Activated CD4-positive, alpha-beta T cell treated with anti-CD3 and anti-CD28 coated beads for 48 hours (primary cell): ENCODE measurements around the gene DRC1.
A peak's percentile ranks its signal among the peaks of the same experiment; 100 is the strongest.

Experiments
- DNase-seq: peaks from one replicate; pipeline ENCODE4 v3.0.0-alpha.2; 2020

Gene DRC1

DNA sequence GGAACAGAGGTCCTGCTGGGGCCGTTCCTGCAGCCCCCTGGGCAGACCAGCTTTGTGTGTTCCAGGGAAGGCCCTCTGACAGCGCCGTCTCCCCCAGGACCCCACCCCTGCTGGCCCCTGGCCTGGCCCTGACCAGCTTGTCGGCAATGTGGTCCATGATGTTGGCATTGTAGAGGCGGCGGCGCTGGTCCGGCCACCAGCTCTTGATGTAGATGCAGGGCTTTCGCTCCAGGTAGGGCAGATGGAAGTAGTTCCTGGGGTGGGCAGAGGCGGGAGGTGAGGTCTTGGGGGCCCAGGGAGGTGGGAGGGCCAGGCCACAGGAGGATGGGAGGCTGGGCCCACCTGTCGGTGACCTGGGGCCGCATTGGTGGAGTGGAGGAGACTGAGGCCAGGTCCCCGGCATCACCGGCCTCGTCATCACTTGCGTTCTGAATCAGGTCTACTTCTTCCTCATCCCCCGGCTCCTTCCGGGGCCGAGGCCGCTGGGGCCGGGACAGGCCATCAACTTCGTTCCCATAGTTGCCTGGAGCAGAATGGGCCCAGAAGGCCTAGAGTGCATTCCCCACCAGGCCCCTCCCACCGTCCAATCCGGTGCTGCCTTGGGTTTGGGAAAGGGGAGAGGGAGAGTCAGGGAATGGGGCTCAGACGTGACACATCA, 77.5 kb downstream of the DRC1 start:
- DNase-seq: no peak

DNA sequence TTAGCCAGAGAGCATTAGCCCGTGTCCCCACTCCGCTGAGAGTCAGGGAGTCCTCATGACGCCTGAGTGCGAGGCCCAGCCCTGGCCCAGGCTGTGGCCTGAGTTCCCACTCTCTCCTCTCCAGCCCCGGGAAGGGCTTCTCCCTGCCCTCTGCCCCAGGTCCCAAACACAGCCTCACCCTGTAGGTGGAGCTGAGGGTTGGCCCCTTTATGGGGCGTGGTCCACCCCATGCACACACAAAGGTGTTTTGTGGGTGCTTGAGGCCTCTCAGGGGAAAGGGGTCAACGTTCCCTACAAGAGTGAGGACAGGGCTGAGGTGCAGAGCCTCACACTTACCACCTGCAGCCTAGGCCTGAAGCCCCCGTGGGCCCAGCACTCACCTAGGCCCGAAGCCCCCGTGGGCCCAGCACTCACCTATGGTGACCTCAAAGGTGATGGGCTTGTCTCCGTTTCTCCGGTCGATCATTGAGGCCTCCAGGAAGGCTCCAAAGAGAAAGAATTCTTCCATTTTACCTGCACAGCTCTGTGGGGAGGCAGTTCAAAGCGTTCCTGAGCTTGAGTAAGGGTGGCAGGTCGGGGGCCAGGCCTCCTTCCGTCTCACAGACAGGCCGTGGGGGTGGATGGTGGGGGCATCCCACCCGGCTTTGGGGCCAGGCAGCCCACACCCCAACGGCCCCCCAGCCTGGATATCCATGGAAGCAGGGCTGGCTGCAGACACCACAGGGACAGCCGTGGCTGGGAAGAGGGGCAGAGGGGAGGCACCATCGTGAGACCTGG, 78.3 kb downstream of the DRC1 start:
- no peak for DNase-seq

DNA sequence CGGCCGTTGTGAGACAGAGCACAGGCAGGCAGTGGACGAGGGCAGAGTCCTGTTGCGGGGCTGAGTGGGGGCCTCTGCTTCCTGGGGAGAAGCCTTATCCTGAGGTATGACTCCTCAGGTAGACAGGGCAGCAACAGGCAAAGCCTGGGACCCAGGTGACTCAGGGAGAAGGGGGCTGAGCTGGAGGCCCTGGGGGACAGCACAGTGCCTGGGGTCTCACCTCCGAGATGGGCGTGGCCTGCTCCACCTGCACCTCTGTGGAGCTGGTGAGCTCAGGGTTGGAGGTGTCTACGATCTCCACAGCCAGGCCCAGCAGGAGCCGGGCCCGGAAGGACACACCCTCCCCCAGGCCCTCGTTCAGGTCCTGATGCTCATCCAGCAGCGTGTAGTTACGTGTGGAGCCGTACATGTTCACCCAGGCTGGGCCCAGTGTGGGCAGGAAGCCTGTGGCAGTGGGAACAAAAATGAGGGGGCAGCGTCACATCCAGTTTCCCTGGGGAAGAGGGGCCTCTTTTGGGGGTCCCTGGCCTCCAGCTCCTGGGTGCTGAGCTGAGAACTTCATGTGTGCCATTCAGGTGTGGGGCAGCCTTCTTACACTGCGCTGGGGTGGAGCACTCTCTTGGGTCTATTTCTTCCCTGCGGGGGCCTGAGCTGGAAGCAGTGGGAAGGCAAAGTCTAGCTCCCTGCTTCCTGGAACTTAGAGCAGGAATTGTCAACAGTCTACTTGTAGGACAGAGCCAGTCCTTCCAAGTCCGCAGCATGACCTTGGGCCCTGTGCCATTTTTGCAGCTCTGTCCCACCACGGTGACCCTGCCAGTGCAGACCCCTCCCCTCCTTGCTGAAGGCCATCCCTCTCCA, 79.1 kb downstream of the DRC1 start:
- DNase-seq: no peak

DNA sequence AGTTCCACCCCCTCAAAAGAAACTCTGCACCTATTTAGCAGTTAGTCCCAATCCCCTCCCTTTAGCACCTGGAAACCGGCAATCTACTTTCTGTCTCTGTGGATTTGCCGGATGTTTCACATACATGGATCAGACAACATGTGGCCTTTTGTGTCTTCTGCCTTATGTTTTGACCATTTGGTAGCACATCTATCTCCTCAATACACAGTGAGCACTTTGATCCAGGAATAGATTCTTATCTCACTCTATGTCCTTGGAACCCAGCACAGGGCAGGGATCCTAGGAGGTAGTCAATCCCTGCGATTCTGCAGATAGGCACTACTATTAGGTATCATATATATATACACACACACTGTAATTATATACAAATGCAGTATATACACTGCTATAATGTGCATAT, 80.0 kb downstream of the DRC1 start:
- no peak for DNase-seq

DNA sequence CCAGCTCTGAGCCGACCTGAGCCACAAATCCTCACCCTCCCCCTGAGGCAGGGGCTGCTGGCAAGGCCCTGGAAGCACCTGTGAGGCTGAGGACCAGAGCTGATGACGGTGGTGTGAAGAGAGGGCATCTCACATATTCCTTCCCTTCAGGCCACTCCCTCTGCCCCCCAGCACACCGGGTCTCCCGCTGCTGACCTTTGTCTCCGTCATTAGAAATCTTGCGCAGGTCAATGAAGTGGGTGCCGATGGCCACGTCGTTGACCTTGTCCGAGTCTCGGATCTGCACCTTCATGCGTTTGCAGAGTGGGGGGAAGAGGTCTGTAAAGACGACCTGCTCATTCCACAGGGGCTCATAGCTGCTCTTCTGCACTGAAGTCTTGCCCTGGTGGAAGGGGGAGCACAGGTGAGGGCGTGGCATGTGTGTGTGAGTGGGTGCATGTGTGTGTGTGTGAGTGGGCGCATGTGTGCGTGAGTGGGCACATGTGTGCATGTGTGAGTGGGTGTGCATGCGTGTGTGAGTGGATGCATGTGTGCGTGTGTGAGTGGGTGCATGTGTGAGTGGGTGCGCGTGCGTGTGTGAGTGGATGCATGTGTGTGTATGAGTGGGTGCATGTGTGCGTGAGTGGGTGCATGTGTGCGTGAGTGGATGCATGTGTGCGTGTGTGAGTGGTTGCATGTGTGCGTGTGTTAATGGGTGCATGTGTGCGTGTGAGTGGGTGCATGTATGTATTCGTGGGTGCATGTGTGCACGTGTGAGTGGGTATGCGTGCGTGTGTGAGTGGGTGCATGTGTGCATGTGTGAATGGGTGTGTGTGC, 80.7 kb downstream of the DRC1 start:
- no peak for DNase-seq

DNA sequence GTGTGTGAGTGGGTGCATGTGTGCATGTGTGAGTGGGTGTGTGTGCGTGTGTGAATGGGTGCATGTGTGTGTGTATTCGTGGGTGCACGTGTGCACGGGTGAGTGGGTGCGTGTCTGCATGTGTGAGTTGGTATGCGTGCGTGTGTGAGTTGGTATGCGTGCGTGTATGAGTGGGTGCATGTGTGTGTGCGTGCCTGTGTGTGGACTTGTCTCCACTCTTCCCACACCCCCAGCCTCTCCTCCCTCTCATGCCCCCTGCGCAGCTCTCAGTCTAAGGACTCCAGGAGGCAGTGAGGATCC, 81.3 kb downstream of the DRC1 start:
- no peak for DNase-seq

DNA sequence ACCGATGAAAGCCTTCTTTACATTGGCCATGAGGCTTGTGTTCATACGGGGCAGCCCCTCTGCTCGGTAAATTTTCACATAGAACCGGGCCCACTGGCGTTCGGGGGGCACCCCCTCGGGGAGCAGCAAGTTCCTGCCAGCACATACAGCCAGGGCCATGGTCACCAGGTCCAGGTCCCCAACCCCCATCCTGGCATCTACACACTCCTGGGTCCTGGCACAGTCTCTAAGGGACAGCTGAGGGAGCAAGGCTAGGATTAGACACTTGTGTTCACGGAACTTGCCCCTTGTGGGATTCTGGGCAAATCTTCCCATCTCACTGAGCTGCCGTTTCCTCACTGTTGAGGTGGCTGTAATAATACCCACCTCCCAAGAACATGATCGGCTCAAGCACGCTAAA, 81.8 kb downstream of the DRC1 start:
- no peak for DNase-seq

DNA sequence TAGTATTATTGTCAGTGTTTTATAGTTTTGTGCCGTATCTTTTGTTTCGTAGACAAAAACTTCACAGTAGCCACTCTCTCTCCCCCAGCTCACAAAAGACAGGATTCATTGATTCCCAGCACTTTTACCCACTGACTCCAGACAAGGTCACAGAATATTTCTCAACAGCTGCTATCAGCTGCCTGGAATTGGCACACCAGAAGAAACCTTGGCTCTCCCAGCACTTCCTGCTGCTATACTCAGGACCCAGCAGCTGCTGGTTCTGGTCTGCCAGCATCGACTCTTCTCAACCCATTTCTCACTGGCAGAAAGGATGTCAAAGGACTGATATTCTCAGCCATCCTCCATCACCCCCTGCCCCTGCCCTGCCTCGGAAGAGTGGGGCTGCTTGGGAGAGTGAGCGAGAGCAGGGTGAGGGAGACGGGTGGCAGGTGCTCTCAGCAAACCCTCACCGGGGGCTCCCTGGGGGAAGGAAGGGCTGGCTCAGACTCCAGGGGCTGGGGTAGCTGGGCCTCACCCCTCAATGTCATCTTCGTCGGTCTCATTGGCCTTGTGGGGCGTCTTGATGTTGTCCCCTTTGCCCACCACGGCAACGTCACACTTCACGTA, 82.3 kb downstream of the DRC1 start:
- DNase-seq: no peak

DNA sequence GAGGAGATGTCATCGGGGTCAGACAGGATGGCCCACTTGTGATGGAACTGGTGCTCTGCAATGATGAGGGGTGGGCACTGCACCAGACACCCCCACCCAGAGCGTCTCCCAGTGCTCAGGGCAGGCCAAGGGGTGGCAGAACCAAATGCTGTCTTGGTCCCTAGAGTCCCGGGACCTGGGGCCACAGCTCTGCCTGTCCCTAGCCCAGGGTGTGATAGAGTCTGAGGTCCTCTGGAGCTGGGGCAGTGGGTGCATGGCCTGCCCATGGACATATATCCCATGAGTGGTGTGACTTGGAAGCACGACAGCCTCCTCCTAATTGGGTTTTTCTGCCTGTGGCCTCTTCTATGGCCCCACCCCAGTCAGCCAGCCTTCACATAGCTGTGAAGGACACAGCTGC, 82.9 kb downstream of the DRC1 start:
- DNase-seq: no peak

DNA sequence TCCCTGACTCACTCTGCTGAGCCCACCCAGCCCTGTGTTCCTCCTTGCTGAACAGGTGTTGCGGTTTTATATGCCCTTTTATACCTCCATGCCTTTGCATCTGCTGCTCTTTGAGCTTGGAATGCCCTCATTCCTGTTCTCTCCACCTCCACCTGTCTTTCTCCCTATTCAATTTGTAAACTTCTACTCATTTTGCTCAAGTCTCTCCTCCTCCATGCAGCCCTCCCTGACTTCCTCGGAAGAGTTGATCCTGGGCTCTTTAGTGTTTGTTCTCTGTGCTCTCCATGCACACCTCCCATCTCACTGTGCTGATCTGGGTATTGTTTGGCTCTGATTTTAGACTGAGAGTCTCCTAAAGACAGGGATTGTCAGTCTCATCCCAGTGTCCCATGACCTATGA, 83.4 kb downstream of the DRC1 start:
- no peak for DNase-seq

DNA sequence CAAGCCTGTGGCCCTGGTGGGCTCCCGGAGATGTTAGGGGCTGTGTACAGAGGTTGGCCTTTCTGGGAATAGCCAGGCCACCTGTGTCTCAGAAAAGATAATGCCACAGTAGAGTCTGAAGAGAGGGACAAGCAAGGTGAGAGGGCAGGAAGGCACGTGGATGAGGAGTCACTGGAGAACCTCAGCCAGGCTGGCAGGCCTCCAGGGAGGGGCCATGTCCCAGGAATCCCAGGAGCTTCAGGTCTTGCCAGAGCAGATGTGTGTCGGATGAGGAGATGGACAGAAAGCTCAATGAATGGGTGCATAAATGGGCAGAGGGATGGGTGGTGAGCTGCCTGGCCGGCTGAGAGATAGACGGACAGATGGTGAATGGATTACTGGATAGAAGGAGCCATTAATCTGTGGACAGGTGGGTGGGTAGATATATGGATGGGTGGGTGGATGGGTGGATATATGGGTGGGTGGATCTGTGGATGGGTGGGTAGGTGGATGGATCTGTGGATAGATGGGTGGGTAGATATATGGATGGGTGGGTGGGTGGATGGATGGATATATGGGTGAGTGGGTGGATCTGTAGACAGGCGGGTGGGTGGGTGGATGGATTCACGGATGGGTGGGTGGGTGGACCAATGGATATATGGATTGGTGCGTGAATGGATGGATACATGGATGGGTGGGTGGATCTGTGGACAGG, 84.2 kb downstream of the DRC1 start:
- no peak for DNase-seq

DNA sequence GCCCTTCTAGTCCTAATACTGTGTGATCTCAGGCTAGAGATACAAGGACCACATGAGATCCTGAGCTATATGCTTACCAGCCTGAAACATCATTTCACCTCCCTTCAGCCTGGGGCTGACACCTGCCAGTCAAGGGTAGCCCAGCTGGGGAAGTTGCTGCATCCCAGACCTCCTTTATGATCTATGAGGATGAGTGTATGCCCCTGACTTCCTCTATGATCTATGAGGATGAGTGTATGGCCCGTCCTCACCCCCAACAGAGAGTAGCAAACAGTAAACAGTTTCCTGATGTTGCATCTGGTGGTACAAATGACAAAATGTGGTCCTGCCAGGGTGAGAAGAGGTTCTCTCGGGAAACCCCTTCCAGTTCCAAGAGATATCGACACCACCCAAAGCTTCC, 85.1 kb downstream of the DRC1 start:
- no peak for DNase-seq

DNA sequence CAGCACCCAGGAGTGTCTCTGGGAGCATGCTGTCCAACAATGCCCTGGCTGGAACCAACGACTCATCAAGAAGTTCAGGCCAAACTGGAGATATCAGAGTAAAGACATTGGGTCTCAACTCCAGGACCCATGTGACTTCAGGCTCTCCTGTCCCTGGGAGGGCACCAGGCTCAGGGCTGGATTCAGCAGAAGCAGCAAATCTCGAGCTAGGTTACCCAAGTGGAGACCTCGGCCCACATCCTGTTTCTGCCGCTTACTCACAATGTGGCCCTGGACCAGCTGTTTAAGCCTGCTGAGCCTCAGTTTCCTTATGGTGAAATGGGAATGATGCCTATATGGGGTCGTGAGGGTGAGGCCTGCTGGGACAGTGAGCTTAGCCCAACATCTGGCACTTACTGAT, 85.5 kb downstream of the DRC1 start:
- DNase-seq: peak; percentile 12

DNA sequence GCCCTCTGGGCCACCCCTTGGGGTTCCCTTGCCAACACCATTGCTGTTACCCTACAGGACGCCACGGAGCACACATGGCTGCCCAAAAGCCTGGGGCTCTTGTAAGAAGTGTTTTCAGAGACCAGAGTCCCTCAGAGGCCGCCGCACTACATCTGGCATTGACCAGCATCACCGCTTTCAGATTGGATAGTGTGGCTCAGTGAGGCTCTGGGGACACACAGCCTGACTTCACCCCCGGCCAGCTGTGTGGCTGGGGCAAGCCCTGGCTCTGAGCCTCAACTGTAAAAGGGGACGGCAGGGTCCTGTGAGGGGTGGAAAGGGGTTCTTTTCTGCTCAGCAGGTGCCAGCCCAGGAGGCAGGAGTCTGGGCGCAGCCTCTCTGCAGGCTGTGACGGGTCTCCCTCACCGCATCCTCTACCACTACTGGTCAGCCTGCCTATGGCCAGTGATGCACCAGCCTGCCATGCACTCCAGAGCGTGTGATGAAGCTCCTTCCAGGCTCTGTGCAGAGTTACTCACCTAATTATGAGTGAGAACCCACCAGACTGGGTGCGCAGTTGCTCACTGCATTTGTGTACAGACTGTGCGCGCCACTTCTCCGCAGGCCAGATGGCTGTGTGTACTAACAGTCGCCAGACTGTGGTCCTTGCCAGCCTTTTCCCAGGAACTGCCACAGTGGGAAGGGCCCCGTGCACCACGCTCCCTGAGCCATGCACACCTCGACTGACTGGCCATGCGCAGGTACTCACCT, 86.9 kb downstream of the DRC1 start:
- DNase-seq: no peak

DNA sequence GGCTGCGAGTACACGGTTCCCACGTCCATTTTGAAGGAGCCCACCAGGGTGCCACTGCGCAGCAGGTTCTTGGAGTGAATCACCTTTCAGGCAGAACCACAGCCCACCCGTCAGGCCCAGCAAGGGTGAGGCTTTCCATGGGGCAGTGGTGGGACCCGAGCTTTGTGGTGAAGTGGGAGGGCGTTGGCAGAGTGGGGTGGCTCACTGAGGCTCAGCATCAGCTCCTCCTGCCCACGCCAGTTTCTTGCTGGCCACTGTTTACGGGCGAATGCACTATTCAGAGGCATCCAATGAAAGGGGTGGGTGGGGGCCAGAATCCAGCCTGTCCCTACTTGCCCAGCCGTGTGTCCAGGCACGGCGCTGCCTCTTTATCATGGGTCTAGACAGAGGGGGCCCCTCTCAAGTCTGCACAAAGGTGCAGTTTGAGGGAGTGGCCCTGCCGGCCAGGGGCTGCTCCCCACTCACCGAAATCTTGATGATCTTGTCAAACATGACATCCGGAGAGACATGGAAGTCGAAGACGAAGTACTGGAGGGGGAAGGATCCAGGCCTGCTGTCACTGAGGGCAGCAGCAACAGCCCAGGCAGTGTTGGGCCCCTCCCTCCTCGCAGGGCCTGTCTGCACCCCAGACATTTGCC, 87.6 kb downstream of the DRC1 start:
- no peak for DNase-seq

DNA sequence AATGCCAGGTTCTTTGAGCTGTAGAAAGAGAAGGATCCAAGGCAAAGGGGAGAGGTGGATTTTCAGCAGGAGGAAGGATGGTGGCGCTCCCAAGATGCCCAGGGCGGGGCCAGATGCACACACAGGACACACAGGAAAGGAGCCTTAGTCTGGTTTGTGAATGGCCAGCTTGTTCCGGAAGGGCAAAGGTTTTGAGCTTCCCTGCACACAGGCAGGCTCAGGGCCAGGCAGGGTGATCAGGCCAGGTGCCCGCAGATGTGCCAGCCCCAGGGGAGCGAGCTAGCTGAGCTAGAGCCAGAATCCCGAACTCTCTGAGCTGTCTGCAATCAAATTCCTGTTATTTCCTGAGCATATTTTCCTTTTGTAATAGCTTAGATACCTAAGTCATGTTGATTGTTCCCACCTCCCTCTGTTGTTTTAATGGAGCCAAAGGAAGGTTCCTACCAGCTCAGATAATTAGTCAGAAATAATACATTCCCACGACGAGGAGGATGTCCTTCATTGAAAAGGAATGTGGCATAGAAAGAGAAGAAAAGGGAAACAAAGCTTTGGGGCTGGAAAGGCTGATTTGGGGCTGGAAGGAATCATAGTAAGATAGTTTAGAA, 89.9 kb downstream of the DRC1 start:
- DNase-seq: no peak

DNA sequence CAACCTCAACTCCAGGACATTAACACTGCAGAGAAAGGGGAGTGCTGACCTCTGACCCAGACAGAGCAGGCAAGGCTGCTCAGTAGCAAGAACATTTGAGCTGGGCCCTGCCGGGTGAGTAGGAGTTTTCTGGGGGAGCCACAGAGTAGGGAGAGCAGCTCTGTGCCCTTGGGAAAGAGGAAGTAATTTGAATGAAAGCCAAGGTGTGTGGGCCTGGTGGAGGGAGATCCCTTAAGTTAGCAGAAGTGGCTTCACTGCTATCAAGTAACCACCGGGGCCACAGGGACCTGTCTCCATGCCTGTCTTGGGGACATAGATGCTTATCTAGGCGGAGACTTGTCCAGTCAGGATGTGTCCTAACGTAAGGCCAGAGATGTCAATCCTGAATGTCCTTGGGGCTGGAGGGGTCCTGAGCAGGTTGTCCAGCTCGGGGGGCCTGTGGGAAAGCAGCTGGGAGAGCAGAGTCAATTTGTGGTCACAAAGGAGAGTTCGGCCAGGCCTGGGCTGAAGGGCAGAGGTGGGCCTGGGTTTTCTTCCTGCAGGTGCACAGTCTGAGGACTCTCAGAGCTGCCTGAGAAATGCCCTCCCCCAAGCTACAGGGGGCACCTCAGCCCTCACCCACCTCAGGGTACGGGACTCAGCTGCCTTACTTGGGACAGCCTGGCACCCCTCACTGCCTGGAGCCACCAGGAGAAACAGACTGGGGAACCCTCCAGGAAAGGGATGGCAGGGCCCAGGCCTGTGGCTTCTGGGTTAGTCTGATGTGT, 91.2 kb downstream of the DRC1 start:
- DNase-seq: no peak

DNA sequence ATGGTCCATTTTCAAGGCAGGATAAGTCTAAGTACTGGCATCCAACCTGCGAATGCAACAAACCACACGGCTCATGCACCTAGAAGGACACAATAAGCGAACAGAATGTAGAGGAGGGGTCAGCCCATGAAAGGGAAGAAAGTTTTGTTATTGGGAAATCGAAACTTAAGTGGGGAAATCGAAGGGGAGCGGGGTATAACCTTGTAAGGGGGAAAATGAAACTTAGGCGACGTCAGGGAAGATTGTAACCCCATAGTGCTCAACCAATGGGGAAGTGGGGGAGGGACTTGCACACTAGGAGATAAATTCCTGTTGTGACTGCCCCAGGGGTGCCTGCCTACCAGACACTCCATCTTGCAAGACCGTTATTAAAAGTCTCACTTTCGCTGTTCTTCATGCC, 91.8 kb downstream of the DRC1 start:
- no peak for DNase-seq

DNA sequence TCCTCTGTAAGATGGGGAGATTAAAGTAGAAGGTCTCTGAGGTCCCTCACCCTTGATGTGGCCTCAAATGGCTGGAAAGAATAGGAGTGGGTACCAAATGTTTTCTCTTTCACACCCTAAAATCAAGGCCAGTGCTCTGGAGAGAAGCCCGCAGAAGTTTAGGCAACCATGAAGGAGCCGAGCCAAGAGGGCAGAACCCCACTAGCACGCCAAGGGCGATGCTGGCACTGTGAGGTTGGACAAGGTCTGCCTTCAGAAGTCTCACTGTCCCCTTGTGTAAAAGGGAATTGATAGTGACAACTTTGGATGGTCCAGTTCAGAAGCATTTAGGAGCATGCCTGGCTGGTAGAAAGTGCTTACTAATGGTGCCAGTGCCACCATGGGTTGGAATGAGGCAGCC, 92.5 kb downstream of the DRC1 start:
- no peak for DNase-seq

DNA sequence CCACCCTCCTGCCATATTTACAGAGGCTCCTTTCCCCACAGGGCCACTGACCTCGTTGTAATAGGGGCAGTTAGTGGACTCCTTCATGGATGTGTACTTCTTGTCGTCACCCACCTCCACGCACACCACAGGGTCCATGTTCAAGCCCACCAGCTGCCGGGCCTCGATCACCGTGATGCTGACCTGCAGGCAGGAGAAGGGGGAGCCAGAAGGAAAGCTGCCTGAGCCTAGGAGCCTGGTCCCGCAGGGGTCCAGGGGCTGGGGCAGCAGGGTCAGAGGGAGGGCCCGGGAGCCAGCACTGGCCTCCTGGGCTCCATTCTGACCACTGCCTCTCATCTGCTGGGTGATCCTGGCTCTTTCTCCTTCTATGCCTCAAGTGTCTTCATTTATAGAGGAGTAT, 93.2 kb downstream of the DRC1 start:
- no peak for DNase-seq
